Prostate gland (tissue), 2 donors: ENCODE measurements around the gene DLGAP1.

Source experiments
- POLR2A ChIP-seq: fragments of 450-650 bp; IDR thresholded peaks from one replicate; pipeline ENCODE4 v1.6.1; 2016; ENCODE audit warnings: antibody characterized with exemption, mild to moderate bottlenecking
- TF ChIP-seq, protein P1 (sequence below), 4 experiments: fragments of 200-600 bp in 2 of 4; fragments of 450-650 bp in 2 of 4; sonication (generic) in 2 of 4; IDR thresholded peaks; 1 replicate in 3 of 4; 2 replicates in 1 of 4; pipeline ENCODE4 v1.5.1; 2016 to 2019; ENCODE audit warnings: antibody characterized with exemption in 4 of 4, mild to moderate bottlenecking in 2 of 4, moderate library complexity in 2 of 4

DNA sequence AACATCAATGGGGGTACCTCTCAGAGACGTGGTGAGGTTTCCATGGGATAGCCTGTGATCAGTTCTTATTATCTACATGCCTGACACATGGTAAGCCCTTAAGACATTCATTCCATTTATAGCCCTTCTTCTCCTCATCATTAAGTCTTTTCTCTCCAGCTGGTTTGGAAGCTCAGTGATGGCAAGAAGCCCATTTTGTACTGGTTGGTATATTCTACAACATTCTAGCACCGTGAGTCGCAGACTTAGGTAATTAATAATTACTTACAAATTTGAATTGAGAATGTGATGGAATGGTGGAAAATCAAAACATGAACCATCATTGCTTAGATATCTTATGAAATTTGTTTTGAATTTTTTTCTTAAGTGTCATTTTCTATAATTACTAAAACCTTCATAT lies 472.6 kb downstream of the DLGAP1 start:
- TF ChIP-seq, protein P1, sequence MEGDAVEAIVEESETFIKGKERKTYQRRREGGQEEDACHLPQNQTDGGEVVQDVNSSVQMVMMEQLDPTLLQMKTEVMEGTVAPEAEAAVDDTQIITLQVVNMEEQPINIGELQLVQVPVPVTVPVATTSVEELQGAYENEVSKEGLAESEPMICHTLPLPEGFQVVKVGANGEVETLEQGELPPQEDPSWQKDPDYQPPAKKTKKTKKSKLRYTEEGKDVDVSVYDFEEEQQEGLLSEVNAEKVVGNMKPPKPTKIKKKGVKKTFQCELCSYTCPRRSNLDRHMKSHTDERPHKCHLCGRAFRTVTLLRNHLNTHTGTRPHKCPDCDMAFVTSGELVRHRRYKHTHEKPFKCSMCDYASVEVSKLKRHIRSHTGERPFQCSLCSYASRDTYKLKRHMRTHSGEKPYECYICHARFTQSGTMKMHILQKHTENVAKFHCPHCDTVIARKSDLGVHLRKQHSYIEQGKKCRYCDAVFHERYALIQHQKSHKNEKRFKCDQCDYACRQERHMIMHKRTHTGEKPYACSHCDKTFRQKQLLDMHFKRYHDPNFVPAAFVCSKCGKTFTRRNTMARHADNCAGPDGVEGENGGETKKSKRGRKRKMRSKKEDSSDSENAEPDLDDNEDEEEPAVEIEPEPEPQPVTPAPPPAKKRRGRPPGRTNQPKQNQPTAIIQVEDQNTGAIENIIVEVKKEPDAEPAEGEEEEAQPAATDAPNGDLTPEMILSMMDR (IDR thresholded peaks at IDR 0.05): no peak
- no peak for TF ChIP-seq POLR2A
